H9 (cell line): ENCODE data around the gene OAS3. TPM values are rescaled to one million over a fixed set of nuclear protein-coding genes. Genes with fewer than 3 reads are reported as not detected.

ENCODE experiments used
- DNase-seq: peaks from one replicate; pipeline ENCODE4 v3.0.0-alpha.2; 2017
- H2AFZ ChIP-seq: one replicate; pipeline ENCODE4 v1.6.1; 2013; ENCODE audit warnings: mild to moderate bottlenecking, low read length, control low read depth, moderate library complexity
- H2AK5ac ChIP-seq: 2 replicates; pipeline ENCODE4 v1.6.1; 2013; ENCODE audit warnings: low read length, control low read depth, mixed read lengths; ENCODE audit not compliant: insufficient read length
- H2BK120ac ChIP-seq: one replicate; pipeline ENCODE4 v1.6.1; 2013; ENCODE audit warnings: low read depth, mild to moderate bottlenecking, low read length, control low read depth, inconsistent platforms; ENCODE audit not compliant: poor library complexity, severe bottlenecking
- H2BK12ac ChIP-seq: 2 replicates; pipeline ENCODE4 v1.6.1; 2013; ENCODE audit warnings: low read length, control low read depth, mixed read lengths, low read depth; ENCODE audit not compliant: insufficient read length
- H2BK15ac ChIP-seq: 2 replicates; pipeline ENCODE4 v1.6.1; 2013; ENCODE audit warnings: low read depth, low read length, control low read depth
- H2BK20ac ChIP-seq: one replicate; pipeline ENCODE4 v1.6.1; 2013; ENCODE audit warnings: low read depth, mild to moderate bottlenecking, low read length, control low read depth, inconsistent platforms; ENCODE audit not compliant: poor library complexity, severe bottlenecking
- H2BK5ac ChIP-seq: 2 replicates; pipeline ENCODE4 v1.6.1; 2013; ENCODE audit warnings: low read length, control low read depth, mixed read lengths; ENCODE audit not compliant: insufficient read length
- H3K14ac ChIP-seq: 2 replicates; pipeline ENCODE4 v1.6.1; 2013; ENCODE audit warnings: low read length, control low read depth; ENCODE audit not compliant: insufficient read depth
- H3K18ac ChIP-seq: 2 replicates; pipeline ENCODE4 v1.6.1; 2013; ENCODE audit warnings: low read depth, mild to moderate bottlenecking, mixed read lengths, low read length, control low read depth; ENCODE audit not compliant: insufficient read length
- H3K23ac ChIP-seq: 2 replicates; pipeline ENCODE4 v1.6.1; 2013; ENCODE audit warnings: low read length, control low read depth, mixed read lengths, low read depth; ENCODE audit not compliant: insufficient read length
- H3K23me2 ChIP-seq: 2 replicates; pipeline ENCODE4 v1.6.1; 2013; ENCODE audit warnings: low read depth, mild to moderate bottlenecking, mixed read lengths, low read length, control low read depth; ENCODE audit not compliant: insufficient read length, poor library complexity, severe bottlenecking
- H3K27ac ChIP-seq: 2 replicates; pipeline ENCODE4 v1.5.1; 2013; ENCODE audit warnings: low read length, control low read depth, mixed read lengths, low read depth; ENCODE audit not compliant: insufficient read length
- H3K27me3 ChIP-seq: 2 replicates; pipeline ENCODE4 v1.6.1; 2013; ENCODE audit warnings: low read length, control low read depth, inconsistent platforms; ENCODE audit not compliant: insufficient read depth
- H3K4ac ChIP-seq: 2 replicates; pipeline ENCODE4 v1.6.1; 2013; ENCODE audit warnings: low read depth, mild to moderate bottlenecking, control low read depth, inconsistent platforms, low read length, moderate library complexity
- H3K4me1 ChIP-seq: 2 replicates; pipeline ENCODE4 v1.6.1; 2013; ENCODE audit warnings: low read length, control low read depth, inconsistent platforms; ENCODE audit not compliant: insufficient read depth
- H3K4me2 ChIP-seq: 2 replicates; pipeline ENCODE4 v1.6.1; 2013; ENCODE audit warnings: low read length, control low read depth, mixed read lengths; ENCODE audit not compliant: insufficient read length, insufficient read depth
- H3K56ac ChIP-seq: 2 replicates; pipeline ENCODE4 v1.6.1; 2013; ENCODE audit warnings: low read depth, mild to moderate bottlenecking, mixed read lengths, low read length, control low read depth; ENCODE audit not compliant: insufficient read length
- H3K79me1 ChIP-seq: 2 replicates; pipeline ENCODE4 v1.6.1; 2013; ENCODE audit warnings: low read depth, mild to moderate bottlenecking, moderate library complexity, low read length, control low read depth, inconsistent platforms; ENCODE audit not compliant: insufficient read depth, poor library complexity, severe bottlenecking
- H3K79me2 ChIP-seq: 2 replicates; pipeline ENCODE4 v1.6.1; 2013; ENCODE audit warnings: low read length, control low read depth, inconsistent platforms; ENCODE audit not compliant: insufficient read depth
- H3K9ac ChIP-seq: 2 replicates; pipeline ENCODE4 v1.6.1; 2013; ENCODE audit warnings: low read length, control low read depth, mixed read lengths; ENCODE audit not compliant: insufficient read length; ENCODE audit errors: extremely low read depth
- H3K9me3 ChIP-seq: one replicate; pipeline ENCODE4 v1.6.1; 2013; ENCODE audit warnings: low read depth, low read length, inconsistent platforms; ENCODE audit not compliant: control insufficient read depth
- H3T11ph ChIP-seq: one replicate; pipeline ENCODE4 v1.6.1; 2013; ENCODE audit warnings: mild to moderate bottlenecking, low read length, control low read depth, inconsistent platforms
- H4K20me1 ChIP-seq: one replicate; pipeline ENCODE4 v1.6.1; 2013; ENCODE audit not compliant: control insufficient read depth, insufficient read length, insufficient read depth
- H4K5ac ChIP-seq: 2 replicates; pipeline ENCODE4 v1.6.1; 2013; ENCODE audit warnings: low read depth, mild to moderate bottlenecking, mixed read lengths, low read length, control low read depth; ENCODE audit not compliant: insufficient read length
- H4K8ac ChIP-seq: replicated peaks from 2 replicates; pipeline ENCODE4 v1.6.1; 2013; ENCODE audit warnings: low read length, control low read depth, mixed read lengths, low read depth; ENCODE audit not compliant: insufficient read length
- H4K91ac ChIP-seq: 2 replicates; pipeline ENCODE4 v1.6.1; 2013; ENCODE audit warnings: low read depth, mild to moderate bottlenecking, moderate library complexity, mixed read lengths, low read length, control low read depth; ENCODE audit not compliant: insufficient read length
- H3K27ac Mint-ChIP-seq, 3 experiments: 2 replicates in 2 of 3; 3 replicates in 1 of 3; pipeline ENCODE4 v1.8.0; 2020 to 2021; ENCODE audit warnings: mixed read lengths in 3 of 3, mild to moderate bottlenecking in 1 of 3, moderate library complexity in 1 of 3
- H3K27me3 Mint-ChIP-seq: 2 replicates; pipeline ENCODE4 v1.8.0; 2021; ENCODE audit warnings: low read depth, mild to moderate bottlenecking, moderate library complexity, mixed read lengths
- H3K36me3 Mint-ChIP-seq, 3 experiments: 2 replicates in 2 of 3; 3 replicates in 1 of 3; pipeline ENCODE4 v1.8.0; 2020 to 2021; ENCODE audit warnings: low read depth in 3 of 3, mixed read lengths in 3 of 3; ENCODE audit not compliant: insufficient read depth in 1 of 3
- H3K4me1 Mint-ChIP-seq, 2 experiments: 2 replicates each; pipeline ENCODE4 v1.8.0; 2020; ENCODE audit warnings: mixed read lengths in 2 of 2
- H3K4me3 Mint-ChIP-seq, 2 experiments: 2 replicates in 1 of 2; 3 replicates in 1 of 2; pipeline ENCODE4 v1.8.0; 2020 to 2021; ENCODE audit warnings: mild to moderate bottlenecking in 2 of 2, mixed read lengths in 2 of 2, moderate library complexity in 1 of 2
- H3K9me3 Mint-ChIP-seq, 2 experiments: 2 replicates in 1 of 2; 3 replicates in 1 of 2; pipeline ENCODE4 v1.8.0; 2020; ENCODE audit warnings: mild to moderate bottlenecking in 2 of 2, mixed read lengths in 2 of 2, moderate library complexity in 1 of 2
- CTCF ChIP-seq: fragments of 200-600 bp; sonication (generic); conservative IDR thresholded peaks from 3 replicates; pipeline ENCODE4 v1.8.0; 2021; ENCODE audit warnings: antibody characterized with exemption, mild to moderate bottlenecking
- WGBS: extraction: QIAGEN DNeasy Blood & Tissue Kit; methylation state at CpG from one replicate; pipeline ENCODE4 v1.1.7; 2013; ENCODE audit warnings: missing lambda C conversion rate, low lambda C conversion rate, mixed read lengths; ENCODE audit not compliant: insufficient read length; ENCODE audit errors: extremely low coverage; 5-methylcytosine and 5-hydroxymethylcytosine counted together
- total RNA-seq: library from RNA; stranded (reverse); gene quantifications from 2 replicates; pipeline ENCODE4 v1.2.1, GENCODE V29; 2021

Gene OAS3
- total RNA-seq, 1 experiment from 2014 or later, result 0.81 TPM

DNA sequence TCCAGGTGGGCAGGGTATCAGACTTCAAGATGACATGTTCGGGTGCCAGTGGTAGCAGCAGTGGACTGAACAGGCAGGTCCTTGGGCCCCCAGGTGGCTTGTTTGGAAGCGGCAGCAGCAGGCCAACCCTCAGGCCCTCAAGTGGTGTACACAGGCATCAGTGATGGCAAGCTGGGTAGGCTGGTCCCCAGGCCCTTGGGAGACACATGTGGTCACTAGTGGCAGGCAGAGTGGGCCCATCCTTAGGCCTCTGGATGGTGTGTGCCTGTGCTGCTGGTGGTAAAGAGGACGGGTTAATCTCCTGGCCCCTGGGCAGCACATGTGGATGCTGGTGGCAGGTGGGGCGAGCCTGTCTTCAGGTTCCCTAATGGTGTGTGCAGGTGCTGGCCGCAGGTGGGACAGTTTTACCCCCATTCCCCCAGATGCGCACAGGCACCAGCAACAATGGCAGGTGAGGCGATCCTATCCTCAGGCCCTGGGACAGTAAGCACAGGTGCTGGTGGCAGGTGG is 48.1 kb downstream of the OAS3 start:
- Histone ChIP-seq H3K56ac (no peak overlapping the region), H2BK12ac (no peak overlapping the region), H2BK5ac (no peak overlapping the region), H3K18ac (no peak overlapping the region), H2BK20ac (no peak overlapping the region), H4K8ac (no peak overlapping the region), H3K9me3 (no peaks in the 10 kb centered on the region), H2BK15ac (0 out of 2 replicates have a peak overlapping the region, but pooled peaks have one; percentile 65), H3K23me2 (no peaks in the 10 kb centered on the region), H3K79me2 (no peaks in the 10 kb centered on the region; the same call in 1 of the 2 replicates), H3K27ac (no peak overlapping the region), H4K20me1 (no peaks in the 10 kb centered on the region), H4K91ac (peak overlapping the region; percentile 75), H2BK120ac (no peak overlapping the region), H3K4me2 (no peak overlapping the region), H3K23ac (no peak overlapping the region), H3K9ac (no peak overlapping the region), H3K14ac (no peak overlapping the region), H3K79me1 (no peaks in the 10 kb centered on the region), H2AK5ac (no peak overlapping the region), H4K5ac (peak overlapping the region; percentile 79), H3T11ph (no peak overlapping the region), H3K4ac (no peak overlapping the region), H2AFZ (no peak overlapping the region), H3K4me1 (no peaks in the 10 kb centered on the region), H3K27me3 (no peaks in the 10 kb centered on the region; the same call in 1 of the 2 replicates)
- Mint-ChIP-seq H3K9me3 (peaks cover 9 to 14% of the 10 kb centered on the region in 2 experiments), H3K27me3 (peaks cover 8% of the 10 kb centered on the region), H3K4me1 (peaks cover 13 to 24% of the 10 kb centered on the region in 2 experiments), H3K27ac (no peak overlapping the region), H3K4me3 (no peak overlapping the region), H3K36me3 (peaks cover 0 to 9% (median 2%) of the 10 kb centered on the region in 3 experiments; a peak in 4 of 7 replicates)
- TF ChIP-seq CTCF, result no peak
- WGBS, result no CpG with 5 or more reads among the region's 7 CpGs
- no peak for DNase-seq
